Keratinocyte (primary cell): Measurements from ENCODE around the gene ATM. TPM values are rescaled to one million over a fixed set of nuclear protein-coding genes. Genes with fewer than 3 reads are reported as not detected.

ENCODE experiments used
- DNase-seq: peaks from one replicate; pipeline ENCODE4 v3.0.0-alpha.2; 2011; ENCODE audit warnings: low read depth, missing footprints, low spot score
- FAIRE-seq: peaks from 2 replicates; lab custom pipeline; 2011; peaks lifted over from hg19 to GRCh38; lab: Jason Lieb, UNC
- H2AFZ ChIP-seq: 2 replicates; pipeline ENCODE4 v1.6.0; 2012; ENCODE audit warnings: low read length, control low read depth, inconsistent platforms; ENCODE audit not compliant: control insufficient read depth
- H3K27ac ChIP-seq: 2 replicates; pipeline ENCODE4 v1.5.1; 2011; ENCODE audit warnings: low read length; ENCODE audit not compliant: control insufficient read depth, insufficient read depth
- H3K27me3 ChIP-seq: 3 replicates; pipeline ENCODE4 v1.6.0; 2011; ENCODE audit warnings: low read length; ENCODE audit not compliant: control insufficient read depth, insufficient read depth; ENCODE audit errors: extremely low read depth
- H3K36me3 ChIP-seq, 2 experiments: 2 replicates in 1 of 2; 3 replicates in 1 of 2; pipeline ENCODE4 v1.5.1; 2011; ENCODE audit warnings: low read length in 2 of 2, mild to moderate bottlenecking in 1 of 2; ENCODE audit not compliant: control insufficient read depth in 2 of 2, insufficient read depth in 2 of 2; ENCODE audit errors: extremely low read depth in 1 of 2
- H3K4me1 ChIP-seq: 3 replicates; pipeline ENCODE4 v1.5.1; 2011; ENCODE audit warnings: low read length; ENCODE audit not compliant: control insufficient read depth, insufficient read depth; ENCODE audit errors: extremely low read depth
- H3K4me2 ChIP-seq: 3 replicates; pipeline ENCODE4 v1.6.0; 2011; ENCODE audit warnings: low read depth, low read length; ENCODE audit not compliant: control insufficient read depth, insufficient read depth; ENCODE audit errors: extremely low read depth
- H3K4me3 ChIP-seq, 3 experiments: fragments of 200-600 bp in 1 of 3; sonication (generic) in 1 of 3; 2 replicates in 2 of 3; 3 replicates in 1 of 3; pipeline ENCODE4 v1.5.1; 2011 to 2016; ENCODE audit warnings: low read length in 3 of 3, mild to moderate bottlenecking in 3 of 3, control low read depth in 2 of 3, inconsistent platforms in 1 of 3, low read depth in 1 of 3, mixed read lengths in 1 of 3, mixed run types in 1 of 3, moderate library complexity in 1 of 3; ENCODE audit not compliant: control insufficient read depth in 2 of 3, insufficient read depth in 2 of 3; ENCODE audit errors: extremely low read depth in 1 of 3
- H3K79me2 ChIP-seq: 2 replicates; pipeline ENCODE4 v1.6.0; 2012; ENCODE audit warnings: low read length; ENCODE audit not compliant: control insufficient read depth, insufficient read depth
- H3K9ac ChIP-seq: 3 replicates; pipeline ENCODE4 v1.6.0; 2011; ENCODE audit warnings: low read length; ENCODE audit not compliant: control insufficient read depth, insufficient read depth; ENCODE audit errors: extremely low read depth
- H3K9me1 ChIP-seq: 3 replicates; pipeline ENCODE4 v1.6.0; 2011; ENCODE audit warnings: low read length; ENCODE audit not compliant: control insufficient read depth, insufficient read depth; ENCODE audit errors: extremely low read depth
- H3K9me3 ChIP-seq: 2 replicates; pipeline ENCODE4 v1.5.1; 2012; ENCODE audit warnings: low read depth, low read length; ENCODE audit not compliant: control insufficient read depth
- H4K20me1 ChIP-seq: 3 replicates; pipeline ENCODE4 v1.6.0; 2011; ENCODE audit warnings: low read length; ENCODE audit not compliant: control insufficient read depth, insufficient read depth; ENCODE audit errors: extremely low read depth
- EZH2 ChIP-seq: IDR thresholded peaks from one replicate; pipeline ENCODE4 v1.6.1; 2012; ENCODE audit warnings: inconsistent platforms, mild to moderate bottlenecking, low read length, moderate library complexity
- dilution Hi-C: fragments of 300-500 bp; cut with MboI; formaldehyde crosslinking; loops from one replicate; pipeline ENCODE4 v1.7.0; 2020; ENCODE audit warnings: low sequenced_read_pairs; ENCODE audit not compliant: extremely low pct_ligation_motif_present
- polyA plus RNA-seq, 5 experiments: library from polyadenylated mRNA; depleted of rRNA in 3 of 5; stranded (reverse) in 3 of 5; stranded (forward) in 1 of 5; unstranded in 1 of 5; fragments of >200 nt; gene quantifications; 1 replicate in 1 of 5; 2 replicates in 3 of 5; 3 replicates in 1 of 5; pipeline versions ENCODE4 v1.2.1 to v1.2.3, GENCODE V29; 2011 to 2012; ENCODE audit warnings: missing spikeins in 2 of 5, low read depth in 1 of 5, low replicate concordance in 1 of 5
- TF ChIP-seq, protein P1 (sequence below), 3 experiments: IDR thresholded peaks in 1 of 3; conservative IDR thresholded peaks in 1 of 3; optimal IDR thresholded peaks in 1 of 3; 2 replicates in 2 of 3; 3 replicates in 1 of 3; pipeline versions ENCODE3 to v1.5.1; 2011; ENCODE audit warnings: low read length in 3 of 3, mild to moderate bottlenecking in 3 of 3, moderate library complexity in 2 of 3, control low read depth in 1 of 3, inconsistent platforms in 1 of 3; ENCODE audit not compliant: insufficient read depth in 2 of 3; ENCODE audit errors: extremely low read depth in 1 of 3

ATM gene
- polyA plus RNA-seq, 1 donor (not counting 4 experiments of a cell fraction or from before 2014, with no cell fraction given), result 28.5 TPM

DNA sequence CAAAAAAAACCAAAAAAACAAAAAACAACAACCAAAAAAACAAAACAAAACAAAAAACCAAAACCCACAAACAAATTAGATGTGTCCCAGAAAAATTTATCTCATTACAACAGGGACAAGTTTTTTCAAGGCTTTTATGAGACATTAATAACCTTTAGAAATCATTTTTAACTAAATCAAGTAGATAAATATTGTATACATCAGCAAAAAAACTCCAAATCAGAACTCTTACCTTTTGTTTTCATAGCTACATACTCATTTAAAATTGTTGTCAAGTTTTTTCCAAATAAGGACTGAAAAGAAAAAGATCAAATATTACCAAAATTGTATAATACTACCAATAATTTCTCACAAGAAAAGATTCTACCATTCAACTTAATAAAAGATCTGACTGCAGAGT lies 29.1 kb upstream of the ATM start:
- DNase-seq (no peak), FAIRE-seq (no peak)
- H3K36me3 ChIP-seq, result no peaks in the 10 kb centered on the region

DNA sequence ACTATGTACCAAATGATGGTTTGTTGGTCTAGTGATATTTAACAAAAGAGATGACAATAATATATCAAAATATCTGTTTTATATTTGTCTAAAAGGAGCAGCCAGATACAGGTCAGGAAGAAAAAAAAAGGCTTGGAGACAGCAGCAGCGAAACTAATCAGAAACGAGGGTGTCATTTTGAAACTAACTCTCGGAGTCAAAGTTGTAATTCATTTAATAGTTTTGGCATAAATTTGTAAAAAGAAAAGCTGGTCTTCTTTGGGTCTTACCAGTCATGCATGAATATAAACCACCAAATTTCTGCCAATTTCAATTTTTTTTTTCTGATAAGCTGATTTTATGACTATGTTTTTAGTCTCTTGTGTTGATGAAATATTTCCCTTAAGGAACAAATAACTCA lies 26.0 kb upstream of the ATM start:
- Histone ChIP-seq H3K4me3 (no peak overlapping the region), H2AFZ (no peak overlapping the region), H3K4me2 (no peak overlapping the region), H3K9ac (no peak overlapping the region), H4K20me1 (no peaks in the 10 kb centered on the region), H3K27ac (no peak overlapping the region), H3K4me1 (peaks cover 23% of the 10 kb centered on the region), H3K9me3 (no peaks in the 10 kb centered on the region), H3K79me2 (peaks cover 14% of the 10 kb centered on the region), H3K9me1 (no peaks in the 10 kb centered on the region), H3K27me3 (no peaks in the 10 kb centered on the region), H3K36me3 (no peaks in the 10 kb centered on the region)
- TF ChIP-seq, protein P1, sequence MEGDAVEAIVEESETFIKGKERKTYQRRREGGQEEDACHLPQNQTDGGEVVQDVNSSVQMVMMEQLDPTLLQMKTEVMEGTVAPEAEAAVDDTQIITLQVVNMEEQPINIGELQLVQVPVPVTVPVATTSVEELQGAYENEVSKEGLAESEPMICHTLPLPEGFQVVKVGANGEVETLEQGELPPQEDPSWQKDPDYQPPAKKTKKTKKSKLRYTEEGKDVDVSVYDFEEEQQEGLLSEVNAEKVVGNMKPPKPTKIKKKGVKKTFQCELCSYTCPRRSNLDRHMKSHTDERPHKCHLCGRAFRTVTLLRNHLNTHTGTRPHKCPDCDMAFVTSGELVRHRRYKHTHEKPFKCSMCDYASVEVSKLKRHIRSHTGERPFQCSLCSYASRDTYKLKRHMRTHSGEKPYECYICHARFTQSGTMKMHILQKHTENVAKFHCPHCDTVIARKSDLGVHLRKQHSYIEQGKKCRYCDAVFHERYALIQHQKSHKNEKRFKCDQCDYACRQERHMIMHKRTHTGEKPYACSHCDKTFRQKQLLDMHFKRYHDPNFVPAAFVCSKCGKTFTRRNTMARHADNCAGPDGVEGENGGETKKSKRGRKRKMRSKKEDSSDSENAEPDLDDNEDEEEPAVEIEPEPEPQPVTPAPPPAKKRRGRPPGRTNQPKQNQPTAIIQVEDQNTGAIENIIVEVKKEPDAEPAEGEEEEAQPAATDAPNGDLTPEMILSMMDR (optimal IDR thresholded peaks at IDR 0.05 in 1 of 3, IDR thresholded peaks at IDR 0.05 in 1 of 3, conservative IDR thresholded peaks at IDR 0.05 in 1 of 3; ENCODE audit: extremely low read depth in 1 of 3, insufficient read depth in 2 of 3, low read length in 3 of 3), result no peak
- no peak for TF ChIP-seq EZH2
- DNase-seq (no peak), FAIRE-seq (no peak)
- dilution Hi-C loops, result no loop called here

More for the DNA sequence above, 29.1 kb upstream of the ATM start:
- no peak overlapping the region for H3K27ac ChIP-seq
- peaks cover 8% of the 10 kb centered on the region for H3K79me2 ChIP-seq
- H3K4me2 ChIP-seq, result no peak overlapping the region
- no peaks in the 10 kb centered on the region for H3K9me3 ChIP-seq
- no peak overlapping the region for H3K9ac ChIP-seq
- peaks cover 2% of the 10 kb centered on the region for H3K4me1 ChIP-seq
- H3K27me3 ChIP-seq, result no peaks in the 10 kb centered on the region
- no peaks in the 10 kb centered on the region for H4K20me1 ChIP-seq
- no peak for TF ChIP-seq EZH2
- TF ChIP-seq, protein P1 (optimal IDR thresholded peaks at IDR 0.05 in 1 of 3, IDR thresholded peaks at IDR 0.05 in 1 of 3, conservative IDR thresholded peaks at IDR 0.05 in 1 of 3; ENCODE audit: extremely low read depth in 1 of 3, insufficient read depth in 2 of 3, low read length in 3 of 3), result no peak
- H3K4me3 ChIP-seq, result no peak overlapping the region
- H3K9me1 ChIP-seq, result no peaks in the 10 kb centered on the region
- dilution Hi-C loops, result no loop called here
- no peak overlapping the region for H2AFZ ChIP-seq
